K562 (cell line): Measurements from ENCODE around the gene FAM169A. TPM values are rescaled to one million over a fixed set of nuclear protein-coding genes. Genes with fewer than 3 reads are reported as not detected.
A peak's percentile ranks its signal among the peaks of the same experiment; 100 is the strongest.

ENCODE experiments used
- ARNT ChIP-seq, 2 experiments: fragments of 450-650 bp; IDR thresholded peaks; 2 replicates each; pipeline ENCODE4 v1.6.1; 2016; ENCODE audit warnings: mild to moderate bottlenecking in 1 of 2
- BRCA1 ChIP-seq, 2 experiments: fragments of 450-650 bp in 1 of 2; sonication (generic) in 1 of 2; formaldehyde crosslinking in 1 of 2; IDR thresholded peaks; 2 replicates each; pipeline versions ENCODE4 v1.5.0 to v1.6.1; 2017 to 2020; ENCODE audit warnings: mild to moderate bottlenecking in 1 of 2, missing genetic modification reagents in 1 of 2
- CTBP1 ChIP-seq: fragments of 450-650 bp; IDR thresholded peaks from 2 replicates; pipeline ENCODE4 v1.6.1; 2016; ENCODE audit warnings: borderline replicate concordance
- DMBX1 ChIP-seq: fragments of 250-450 bp; sonication (Bioruptor Pico); IDR thresholded peaks from 2 replicates; pipeline ENCODE4 v1.8.0; 2022; ENCODE audit warnings: inconsistent platforms, mild to moderate bottlenecking, moderate library complexity, borderline replicate concordance
- E2F1 ChIP-seq: sonication (generic); formaldehyde crosslinking; IDR thresholded peaks from 2 replicates; pipeline ENCODE4 v1.8.1; 2023; ENCODE audit warnings: mild to moderate bottlenecking, missing genetic modification reagents, moderate library complexity
- FOXM1 ChIP-seq, 2 experiments: fragments of 450-650 bp in 1 of 2; sonication (generic) in 1 of 2; formaldehyde crosslinking in 1 of 2; IDR thresholded peaks; 2 replicates each; pipeline versions ENCODE4 v1.6.1 to v1.9.0; 2017 to 2022; ENCODE audit warnings: low read depth in 2 of 2, mild to moderate bottlenecking in 2 of 2, missing genetic modification reagents in 1 of 2, moderate library complexity in 1 of 2
- HEY1 ChIP-seq: fragments of 250-450 bp; sonication (Bioruptor Pico); IDR thresholded peaks from 2 replicates; pipeline ENCODE4 v1.5.0; 2020; ENCODE audit warnings: mild to moderate bottlenecking, moderate library complexity, borderline replicate concordance
- HLTF ChIP-seq: fragments of 450-650 bp; IDR thresholded peaks from 2 replicates; pipeline ENCODE4 v1.6.1; 2016
- HNRNPH1 ChIP-seq: fragments of 200-400 bp; formaldehyde crosslinking; optimal IDR thresholded peaks from 2 replicates; pipeline ENCODE3; 2017; ENCODE audit warnings: low read depth, mild to moderate bottlenecking, low read length, moderate library complexity
- NFIX ChIP-seq: fragments of 250-450 bp; sonication (Bioruptor Pico); IDR thresholded peaks from 2 replicates; pipeline ENCODE4 v1.4.0; 2020; ENCODE audit warnings: low read depth, mild to moderate bottlenecking, moderate library complexity
- PTRF ChIP-seq: fragments of 450-650 bp; IDR thresholded peaks from 2 replicates; pipeline ENCODE4 v1.6.1; 2016; ENCODE audit warnings: mild to moderate bottlenecking, missing genetic modification characterization, missing compliant biosample characterization
- RBM39 ChIP-seq: fragments of 200-400 bp; formaldehyde crosslinking; optimal IDR thresholded peaks from 2 replicates; pipeline ENCODE3; 2018; ENCODE audit warnings: low read depth, low read length
- RUNX1 ChIP-seq: sonication (generic); IDR thresholded peaks from 2 replicates; pipeline ENCODE4 v1.6.1; 2016; ENCODE audit warnings: antibody characterized with exemption, low read depth
- TBP ChIP-seq: optimal IDR thresholded peaks from 2 replicates; pipeline ENCODE3; 2011; ENCODE audit warnings: low read depth, low read length, improper control_type of control experiment
- ZFPM2 ChIP-seq: fragments of 250-450 bp; sonication (Bioruptor Pico); IDR thresholded peaks from 2 replicates; pipeline ENCODE4 v1.5.1; 2022; ENCODE audit warnings: mild to moderate bottlenecking
- ZKSCAN3 ChIP-seq: fragments of 250-450 bp; sonication (Bioruptor Pico); IDR thresholded peaks from 2 replicates; pipeline ENCODE4 v1.4.0; 2020
- ZNF431 ChIP-seq: sonication (generic); formaldehyde crosslinking; IDR thresholded peaks from 2 replicates; pipeline ENCODE4 v1.8.0; 2022; ENCODE audit warnings: mild to moderate bottlenecking, missing genetic modification reagents
- polyA plus RNA-seq, 8 experiments: library from polyadenylated mRNA; depleted of rRNA in 4 of 8; stranded (reverse) in 5 of 8; unstranded in 3 of 8; fragments of >200 nt; fragmentation: Nextera tagmentation in 2 of 8; fragmentation: Illumina TruSeq in 1 of 8; extraction: Ambion mirVana in 2 of 8; extraction: Trizol in 1 of 8; gene quantifications; 2 replicates each; pipeline versions ENCODE4 v1.2.1 to v1.2.3, GENCODE V29; 2011 to 2014; ENCODE audit warnings: inconsistent platforms in 1 of 8, missing spikeins in 1 of 8
- total RNA-seq, 7 experiments: library from RNA; depleted of rRNA in 6 of 7; stranded (reverse); fragments of >200 nt in 6 of 7; fragmentation: Illumina TruSeq in 2 of 7; extraction: Trizol in 2 of 7; gene quantifications; 2 replicates each; pipeline versions ENCODE4 v1.2.1 to v1.2.3, GENCODE V29; 2011 to 2021; ENCODE audit warnings: low replicate concordance in 1 of 7
- TF ChIP-seq, protein P1 (sequence below): fragments of 250-450 bp; sonication (Bioruptor Pico); IDR thresholded peaks from 2 replicates; pipeline ENCODE4 v1.9.0; 2021; ENCODE audit warnings: mild to moderate bottlenecking, inconsistent platforms
- TF ChIP-seq, protein P2 (sequence below): fragments of 250-450 bp; sonication (Bioruptor Pico); IDR thresholded peaks from 2 replicates; pipeline ENCODE4 v1.4.0; 2020; ENCODE audit warnings: borderline replicate concordance

The FAM169A gene
- total and polyA plus RNA-seq, 9 of the 15 experiments (the other 6 are each of a cell fraction or from before 2014, with no cell fraction given) = 0.01 to 0.04 TPM; not detected in 7

DNA sequence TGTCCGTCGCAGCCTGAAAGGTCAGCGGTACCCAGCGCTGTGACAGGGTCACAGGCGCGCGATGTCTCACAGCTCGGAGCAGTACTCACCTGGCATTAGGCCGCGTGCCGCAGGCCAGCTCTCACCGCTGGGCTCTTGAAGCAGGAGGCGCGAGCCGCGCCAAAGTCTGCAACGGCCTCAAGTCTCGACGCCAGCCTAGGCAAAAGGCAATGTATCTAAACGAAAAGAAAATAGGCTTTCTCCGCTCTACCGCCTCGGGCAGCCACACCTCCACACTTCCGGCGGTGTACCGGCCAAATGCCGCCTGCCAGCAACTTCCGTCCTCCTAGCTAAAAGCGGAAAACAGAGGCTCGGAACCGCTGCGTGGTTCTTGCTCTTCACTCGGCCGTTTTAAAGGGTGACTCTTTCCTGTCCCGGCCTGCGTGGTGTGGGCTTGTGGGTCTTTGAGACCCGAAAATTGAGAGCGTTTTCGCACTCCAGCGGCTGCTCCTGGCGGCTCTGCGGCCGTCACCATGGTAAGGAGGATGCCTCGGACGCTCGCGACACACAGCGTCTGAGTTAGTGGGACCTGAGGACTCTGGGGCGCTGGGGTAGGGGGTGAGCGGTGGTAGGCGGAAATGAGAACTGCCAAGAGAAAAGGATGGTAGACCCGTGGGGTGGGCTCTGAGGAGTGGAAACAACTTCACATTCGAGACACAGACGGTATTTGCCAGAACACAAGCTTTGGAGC is 99.2 kb downstream of the FAM169A start, which contains the start of the genes GFM2 and NSA2 (continued):
- TF ChIP-seq FOXM1 (IDR thresholded peaks at IDR 0.05; ENCODE audit: low read depth) = peak; percentile 83
- TF ChIP-seq FOXM1 (CRISPR knock-in tag; IDR thresholded peaks at IDR 0.05; ENCODE audit: low read depth) = 0 out of 2 replicates have a peak, but pooled peaks have one; percentile 24
- peak; percentile 46 to 76; a peak in 2 of 4 replicates for TF ChIP-seq ARNT (IDR thresholded peaks at IDR 0.05)
- no peak; the same call in 1 of the 2 replicates for TF ChIP-seq HLTF
- TF ChIP-seq E2F1 = peak; percentile 47; the same call in 1 of the 2 replicates
- TF ChIP-seq, protein P1, sequence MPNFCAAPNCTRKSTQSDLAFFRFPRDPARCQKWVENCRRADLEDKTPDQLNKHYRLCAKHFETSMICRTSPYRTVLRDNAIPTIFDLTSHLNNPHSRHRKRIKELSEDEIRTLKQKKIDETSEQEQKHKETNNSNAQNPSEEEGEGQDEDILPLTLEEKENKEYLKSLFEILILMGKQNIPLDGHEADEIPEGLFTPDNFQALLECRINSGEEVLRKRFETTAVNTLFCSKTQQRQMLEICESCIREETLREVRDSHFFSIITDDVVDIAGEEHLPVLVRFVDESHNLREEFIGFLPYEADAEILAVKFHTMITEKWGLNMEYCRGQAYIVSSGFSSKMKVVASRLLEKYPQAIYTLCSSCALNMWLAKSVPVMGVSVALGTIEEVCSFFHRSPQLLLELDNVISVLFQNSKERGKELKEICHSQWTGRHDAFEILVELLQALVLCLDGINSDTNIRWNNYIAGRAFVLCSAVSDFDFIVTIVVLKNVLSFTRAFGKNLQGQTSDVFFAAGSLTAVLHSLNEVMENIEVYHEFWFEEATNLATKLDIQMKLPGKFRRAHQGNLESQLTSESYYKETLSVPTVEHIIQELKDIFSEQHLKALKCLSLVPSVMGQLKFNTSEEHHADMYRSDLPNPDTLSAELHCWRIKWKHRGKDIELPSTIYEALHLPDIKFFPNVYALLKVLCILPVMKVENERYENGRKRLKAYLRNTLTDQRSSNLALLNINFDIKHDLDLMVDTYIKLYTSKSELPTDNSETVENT (CRISPR knock-in tag) = no peak
- TF ChIP-seq HEY1 (CRISPR knock-in tag) = no peak
- no peak for TF ChIP-seq ZNF431 (CRISPR knock-in tag)
- 0 out of 2 replicates have a peak, but pooled peaks have one; percentile 52 for TF ChIP-seq DMBX1 (CRISPR knock-in tag)
- TF ChIP-seq RBM39 = peak; percentile 72
- no peak for TF ChIP-seq BRCA1 (IDR thresholded peaks at IDR 0.05)
- peak; percentile 59; the same call in 1 of the 2 replicates for TF ChIP-seq BRCA1 (CRISPR knock-in tag; IDR thresholded peaks at IDR 0.05)
- peak; percentile 88; the same call in 1 of the 2 replicates for TF ChIP-seq CTBP1
- no peak for TF ChIP-seq ZFPM2 (CRISPR knock-in tag)
- TF ChIP-seq RUNX1 = no peak
- TF ChIP-seq PTRF (tag) = no peak
- no peak for TF ChIP-seq HNRNPH1
- no peak for TF ChIP-seq NFIX (CRISPR knock-in tag)
- TF ChIP-seq, protein P2, sequence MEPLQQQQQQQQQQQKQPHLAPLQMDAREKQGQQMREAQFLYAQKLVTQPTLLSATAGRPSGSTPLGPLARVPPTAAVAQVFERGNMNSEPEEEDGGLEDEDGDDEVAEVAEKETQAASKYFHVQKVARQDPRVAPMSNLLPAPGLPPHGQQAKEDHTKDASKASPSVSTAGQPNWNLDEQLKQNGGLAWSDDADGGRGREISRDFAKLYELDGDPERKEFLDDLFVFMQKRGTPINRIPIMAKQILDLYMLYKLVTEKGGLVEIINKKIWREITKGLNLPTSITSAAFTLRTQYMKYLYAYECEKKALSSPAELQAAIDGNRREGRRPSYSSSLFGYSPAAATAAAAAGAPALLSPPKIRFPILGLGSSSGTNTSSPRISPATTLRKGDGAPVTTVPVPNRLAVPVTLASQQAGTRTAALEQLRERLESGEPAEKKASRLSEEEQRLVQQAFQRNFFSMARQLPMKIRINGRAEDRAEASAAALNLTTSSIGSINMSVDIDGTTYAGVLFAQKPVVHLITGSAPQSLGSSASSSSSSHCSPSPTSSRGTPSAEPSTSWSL (CRISPR knock-in tag) = no peak
- no peak for TF ChIP-seq ZKSCAN3 (CRISPR knock-in tag)
- peak; percentile 82 for TF ChIP-seq TBP
